HUDEP-2 (cell line): Measurements from ENCODE around the gene TMSB4X.
"Not testable (repeated sequence)": the region's sequence is repeated elsewhere in the genome, so short reads cannot be mapped to it uniquely, and the experiment has no call there.

Experiments used
- DNase-seq, 76 experiments: peaks; one replicate each; lab custom pipeline; 2025; ENCODE audit not compliant: unreplicated experiment in 76 of 76; lab: John Stamatoyannopoulos, UW

TMSB4X gene

DNA sequence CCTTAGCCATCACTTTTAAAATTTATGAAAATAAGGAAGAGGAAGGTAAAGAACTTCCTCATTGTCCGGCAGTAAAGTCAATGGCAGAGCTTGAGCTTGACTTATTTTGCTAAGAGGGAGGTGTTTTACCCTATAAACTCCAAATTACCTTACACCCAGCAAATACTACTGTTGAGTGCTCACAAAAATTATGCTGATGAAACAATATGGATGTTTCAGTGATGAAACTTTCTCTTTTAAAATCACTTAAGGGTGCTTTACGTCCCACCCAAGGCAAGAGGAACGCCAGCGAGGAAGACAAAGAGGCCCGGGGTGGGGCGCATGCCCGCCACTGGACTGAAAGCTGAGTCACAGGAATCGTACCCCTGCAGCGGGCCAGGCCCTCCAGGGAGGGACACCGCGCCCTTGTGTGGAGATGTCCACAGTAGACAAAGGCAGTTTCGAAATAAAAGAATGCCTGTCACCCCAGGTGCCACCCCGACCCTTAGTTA, 560 bp upstream of the TMSB4X start:
- DNase-seq, result peak in 56 of 76 experiments; percentile 0 to 57 (median 24)

DNA sequence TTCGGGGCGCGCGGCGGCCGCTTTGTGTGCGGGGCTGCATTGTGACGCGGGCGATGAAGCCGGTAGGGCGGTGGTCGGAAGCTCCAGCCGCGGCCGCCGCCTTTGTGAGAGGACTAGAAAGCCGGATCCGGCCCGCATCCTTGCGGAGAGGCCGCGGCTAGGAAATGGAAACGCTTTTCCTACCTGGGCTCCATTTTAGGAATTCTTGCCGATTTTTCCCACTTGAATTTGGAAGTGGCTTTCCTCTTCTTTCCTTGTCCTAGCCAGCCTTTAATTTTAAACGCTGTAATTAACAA, 708 bp downstream of the TMSB4X start:
- peak in 3 of 76 experiments; percentile 2 to 23 (median 6) for DNase-seq

- DNase-seq, result peak in 30 of 76 experiments; percentile 0 to 30 (median 6)
Observed at GRCh38 chrX:12975991-12976558, 1.2 kb downstream of the TMSB4X start.

- DNase-seq, result peak in 1 of 76 experiments; percentile 2
Observed at GRCh38 chrX:12976819-12977732, 2.2 kb downstream of the TMSB4X start.

DNA sequence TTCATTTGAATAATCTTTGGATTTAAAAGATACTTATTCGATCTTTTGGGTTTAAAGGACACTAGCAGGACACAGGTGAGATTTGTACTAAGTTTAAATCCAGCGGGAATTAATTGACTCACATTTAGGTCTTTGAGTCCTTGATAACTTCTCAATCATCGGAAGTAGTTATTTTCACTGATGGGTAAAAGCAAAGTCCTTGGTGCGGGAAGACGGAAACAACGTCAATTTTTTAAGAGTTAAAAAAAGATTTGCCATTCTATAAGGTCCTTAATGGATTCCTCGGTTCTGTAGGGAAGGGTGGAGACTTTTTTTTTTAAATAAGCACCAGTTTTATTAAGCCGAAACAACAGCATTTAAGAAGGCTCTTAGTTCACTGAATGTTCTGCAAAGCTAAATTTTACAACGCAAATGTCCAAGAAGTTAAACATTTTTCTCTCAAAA, 2.9 kb downstream of the TMSB4X start:
- no peak for DNase-seq

DNA sequence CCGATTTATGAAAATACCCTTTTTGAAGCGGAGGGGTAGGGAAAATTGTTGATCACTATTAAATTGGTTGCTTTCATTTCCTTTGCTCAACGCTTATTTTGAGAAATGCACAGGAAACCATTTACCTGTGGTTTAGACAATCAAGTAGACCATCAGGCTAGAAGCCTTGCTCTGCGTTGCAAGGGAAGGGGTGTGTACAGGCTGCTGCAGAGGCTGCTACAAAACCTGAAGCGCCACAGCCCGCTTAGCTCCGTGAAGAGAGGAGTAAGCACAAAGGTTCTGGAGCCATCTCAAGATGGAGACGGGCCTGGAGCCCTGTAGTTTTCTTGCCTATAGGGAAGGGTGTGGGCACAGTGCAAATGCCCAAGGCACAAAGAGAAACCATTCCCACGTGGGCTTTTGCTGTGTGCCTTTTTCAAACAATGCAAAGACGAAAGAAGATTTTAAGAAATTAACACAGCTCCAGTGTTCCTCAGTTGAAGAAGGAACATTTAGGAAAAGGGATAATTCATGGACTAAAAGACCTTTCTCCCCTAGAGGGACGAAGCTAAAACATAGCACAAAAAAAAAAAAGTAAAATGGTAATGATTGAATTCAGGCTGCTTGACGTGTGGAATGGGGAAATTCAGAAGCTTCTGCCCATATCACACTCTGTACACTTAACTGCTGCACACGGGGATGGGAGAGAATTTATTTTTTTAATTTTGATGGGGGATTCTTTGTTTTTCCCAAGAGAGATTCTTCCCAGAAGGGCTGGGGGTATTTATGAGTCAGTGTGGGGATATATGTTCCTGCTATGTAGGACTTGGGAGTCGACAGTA, 3.5 kb downstream of the TMSB4X start:
- peak in 10 of 76 experiments; percentile 1 to 17 (median 3) for DNase-seq

- DNase-seq, result no peak
Observed at GRCh38 chrX:12979026-12979607, 4.2 kb downstream of the TMSB4X start.

DNA sequence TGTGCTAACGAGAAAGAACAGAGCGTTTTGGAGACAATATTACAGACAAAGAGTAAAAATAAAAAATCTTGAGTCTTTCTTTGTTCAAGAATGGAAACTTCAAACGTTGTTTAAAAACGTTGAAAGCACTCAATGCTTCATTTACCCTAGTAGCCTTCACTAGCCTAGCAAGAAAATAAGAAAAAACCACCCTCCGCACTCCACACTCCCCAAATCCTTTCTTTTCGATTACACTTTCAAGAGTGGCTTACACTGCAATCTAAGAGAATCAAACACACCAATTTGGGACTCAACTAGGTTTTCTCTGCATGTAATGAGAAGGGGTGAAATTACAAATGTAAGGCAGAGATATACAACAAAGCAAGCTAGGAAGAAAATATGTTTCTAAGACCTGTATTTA, 4.7 kb downstream of the TMSB4X start:
- DNase-seq, result no peak

- not testable (repeated sequence) for DNase-seq
Observed at GRCh38 chrX:12980039-12980438, 5.1 kb downstream of the TMSB4X start.

GRCh38 chrX:12981880-12982279, 7.0 kb downstream of the TMSB4X start:
- DNase-seq, result no peak

GRCh38 chrX:12984603-12985319, 9.9 kb downstream of the TMSB4X start:
- DNase-seq, result peak in 11 of 76 experiments; percentile 0 to 13 (median 4)

DNA sequence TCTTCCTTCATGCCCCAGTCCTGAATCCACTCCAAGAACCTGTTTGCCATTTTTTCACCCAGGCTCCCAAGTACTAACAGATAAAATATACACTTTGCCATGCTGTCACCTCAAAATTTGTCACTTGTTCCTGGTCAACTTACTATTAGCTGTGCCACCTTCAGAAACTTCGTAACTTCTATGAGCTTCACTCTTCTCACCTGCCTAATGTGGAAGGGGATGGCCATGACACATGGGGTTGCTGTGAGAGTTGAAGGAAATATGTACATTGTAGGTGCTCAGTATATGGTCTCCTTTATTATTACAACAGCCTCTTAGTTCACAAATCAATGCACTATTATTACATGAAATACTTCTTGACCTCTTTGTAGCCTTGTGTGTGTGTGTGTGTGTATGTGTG, 10.4 kb downstream of the TMSB4X start:
- no peak for DNase-seq

GRCh38 chrX:12986164-12986779, 11.4 kb downstream of the TMSB4X start:
- DNase-seq, result peak in 5 of 76 experiments; percentile 0 to 8 (median 1)

GRCh38 chrX:12986886-12987285, 12.0 kb downstream of the TMSB4X start:
- DNase-seq, result no peak

DNA sequence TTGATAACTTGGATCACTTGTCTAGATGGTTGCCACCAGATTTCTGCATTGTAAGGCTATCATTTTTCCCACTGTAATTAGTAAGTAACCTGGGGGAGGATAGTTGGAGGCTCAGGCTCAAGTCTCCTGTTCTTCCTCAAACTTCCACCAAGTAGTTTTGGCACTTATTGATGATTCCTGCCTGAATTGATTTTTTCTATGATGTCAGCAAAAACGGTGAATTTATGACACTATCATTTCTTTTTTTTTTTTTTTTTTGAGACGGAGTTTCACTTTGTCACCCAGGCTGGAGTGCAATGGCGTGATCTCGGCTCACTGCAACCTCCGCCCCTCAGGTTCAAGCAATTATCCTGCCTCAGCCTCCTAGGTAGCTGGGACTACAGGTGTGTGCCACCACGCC, 12.4 kb downstream of the TMSB4X start:
- no peak for DNase-seq

DNA sequence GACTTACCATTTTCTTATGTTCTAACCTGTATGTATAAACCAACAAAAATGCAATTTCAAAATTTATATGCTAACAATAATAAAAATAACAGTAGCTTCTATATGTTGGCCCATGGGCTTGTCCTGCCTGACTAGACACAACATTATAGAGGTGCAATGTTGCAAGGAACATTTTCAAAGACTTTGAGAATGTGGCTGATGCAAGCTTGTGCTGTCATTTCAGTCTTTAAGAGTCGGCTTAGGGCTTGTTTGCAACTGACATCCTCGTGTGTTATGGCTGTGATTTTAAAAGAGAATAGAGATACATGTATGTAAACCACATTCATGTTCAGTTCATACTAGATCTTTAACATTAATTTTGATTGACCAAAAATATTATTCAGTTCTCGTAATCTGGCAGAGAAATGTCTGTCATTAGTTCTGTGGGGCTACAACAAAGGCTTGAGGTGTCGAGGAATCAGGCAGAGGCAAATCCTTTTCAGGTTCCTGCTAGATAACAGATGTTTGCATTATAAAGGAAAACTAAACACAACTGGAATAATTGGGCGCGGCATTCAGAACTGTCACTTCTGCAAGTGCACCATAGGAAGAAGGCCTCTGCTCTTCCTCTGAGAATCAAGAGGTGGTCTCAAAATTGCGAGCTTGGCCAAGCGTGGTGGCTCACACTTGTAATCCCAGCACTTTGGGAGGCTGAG, 13.1 kb downstream of the TMSB4X start:
- DNase-seq, result no peak

- no peak for DNase-seq
Observed at GRCh38 chrX:12988797-12989196, 13.9 kb downstream of the TMSB4X start.

- DNase-seq, result no peak
Observed at GRCh38 chrX:12989461-12989860, 14.6 kb downstream of the TMSB4X start.

GRCh38 chrX:12991575-12991974, 16.7 kb downstream of the TMSB4X start:
- DNase-seq, result no peak
